Forelimb muscle (tissue), 1 donor: ENCODE measurements around the gene NPAT. TPM values are rescaled to one million over a fixed set of nuclear protein-coding genes. Genes with fewer than 3 reads are reported as not detected.

Experiments
- polyA plus RNA-seq: library from polyadenylated mRNA; unstranded; fragments of 120-200 nt; gene quantifications from one replicate; pipeline ENCODE4 v1.2.1, GENCODE V29; 2013; ENCODE audit not compliant: insufficient read length

Gene NPAT
- polyA plus RNA-seq, 1 donor: 7.7 TPM

Other genes starting within 250 kb of the NPAT start
- 32.9 TPM for gene CUL5, start 213.7 kb downstream of the NPAT start, polyA plus RNA-seq
- 67.5 TPM for gene ACAT1, start 101.1 kb downstream of the NPAT start, polyA plus RNA-seq
- gene ATM, start 429 bp upstream of the NPAT start, polyA plus RNA-seq: 43.1 TPM
- gene C11orf65, start 244.9 kb upstream of the NPAT start, polyA plus RNA-seq: 0.70 TPM